Head of caudate nucleus (tissue), 42 donors: ENCODE data around the gene CSF1.
"Not testable (repeated sequence)": the region's sequence is repeated elsewhere in the genome, so short reads cannot be mapped to it uniquely, and the experiment has no call there.

Experiments used
- DNase-seq, 42 donors: peaks; one replicate each; pipeline versions ENCODE4 v3.0.0 to v3.0.0-alpha.2; 2020 to 2021; ENCODE audit warnings: mixed read lengths in 7 of 42
- intact Hi-C: fragments of 100-400 bp; cut with DNase I; formaldehyde crosslinking; loops from one replicate; pipeline ENCODE4 v1.15.0; 2022

Gene CSF1

GRCh38 chr1:109913360-109913879 lies 2.8 kb downstream of the CSF1 start:
- no peak for DNase-seq
- intact Hi-C loops: loop anchor here (10.0 kb wide), 2 partner anchors 71 to 119 kb away; partner anchors contain the start of gene AHCYL1

GRCh38 chr1:109914587-109915240 lies 4.1 kb downstream of the CSF1 start:
- intact Hi-C loops: loop anchor here (10.0 kb wide), 2 partner anchors 70 to 120 kb away; partner anchors contain the start of gene AHCYL1
- no peak for DNase-seq

- intact Hi-C loops: loop anchor here (10.0 kb wide), 2 partner anchors 68 to 122 kb away; partner anchors contain the start of gene AHCYL1
Measured at GRCh38 chr1:109917051-109917767, 6.6 kb downstream of the CSF1 start.

GRCh38 chr1:109917768-109918606 lies 7.3 kb downstream of the CSF1 start:
- intact Hi-C loops: loop anchor here (10.0 kb wide), 2 partner anchors 67 to 123 kb away; partner anchors contain the start of gene AHCYL1
- DNase-seq: no peak

More at GRCh38 chr1:109917051-109917767, 6.6 kb downstream of the CSF1 start:
- no peak for DNase-seq

- no peak for DNase-seq
- intact Hi-C loops: loop anchor here (10.0 kb wide), 2 partner anchors 66 to 124 kb away; partner anchors contain the start of gene AHCYL1
Measured at GRCh38 chr1:109918671-109919070, 8.0 kb downstream of the CSF1 start.

- intact Hi-C loops: loop anchor here (10.0 kb wide), 2 partner anchors 65 to 125 kb away; partner anchors contain the start of gene AHCYL1
- no peak for DNase-seq
Measured at GRCh38 chr1:109919303-109919702, 8.7 kb downstream of the CSF1 start.

GRCh38 chr1:109920391-109920790 lies 9.7 kb downstream of the CSF1 start:
- intact Hi-C loops, DNase-seq: not testable (repeated sequence)

GRCh38 chr1:109922326-109922725 lies 11.7 kb downstream of the CSF1 start:
- DNase-seq: no peak
- intact Hi-C loops: no loop called here

- intact Hi-C loops: no loop called here
- DNase-seq: peak in 2 of 42 donors; percentile 8 to 56
Measured at GRCh38 chr1:109923131-109923945, 12.7 kb downstream of the CSF1 start.

- intact Hi-C loops: no loop called here
- DNase-seq: no peak
Measured at GRCh38 chr1:109923946-109924275, 13.3 kb downstream of the CSF1 start.

GRCh38 chr1:109924316-109924715 lies 13.7 kb downstream of the CSF1 start:
- DNase-seq: peak in 2 of 42 donors; percentile 4 to 7
- intact Hi-C loops: no loop called here

GRCh38 chr1:109925159-109925990 lies 14.7 kb downstream of the CSF1 start:
- peak in 2 of 42 donors; percentile 8 to 21 for DNase-seq
- intact Hi-C loops: no loop called here

- peak in 1 of 42 donors; percentile 0 for DNase-seq
- intact Hi-C loops: no loop called here
Measured at GRCh38 chr1:109926662-109927300, 16.1 kb downstream of the CSF1 start.

GRCh38 chr1:109927356-109927755 lies 16.7 kb downstream of the CSF1 start:
- peak in 1 of 42 donors; percentile 26 for DNase-seq
- intact Hi-C loops: no loop called here

GRCh38 chr1:109927911-109928321 lies 17.3 kb downstream of the CSF1 start:
- intact Hi-C loops: no loop called here
- peak in 37 of 42 donors; percentile 25 to 78 (median 50) for DNase-seq

- DNase-seq: peak in 1 of 42 donors; percentile 36
- intact Hi-C loops: no loop called here
Measured at GRCh38 chr1:109928591-109929111, 18.0 kb downstream of the CSF1 start.

- DNase-seq: peak in 1 of 42 donors; percentile 7
- intact Hi-C loops: no loop called here
Measured at GRCh38 chr1:109929170-109929569, 18.5 kb downstream of the CSF1 start.
